22Rv1 (cell line): ENCODE data around the gene TMEM72.
A peak's percentile ranks its signal among the peaks of the same experiment; 100 is the strongest.

Experiments used
- H3K27ac ChIP-seq: fragments of 450-650 bp; 2 replicates; pipeline ENCODE4 v1.5.1; 2017
- CTCF ChIP-seq: fragments of 450-650 bp; IDR thresholded peaks from 2 replicates; pipeline ENCODE4 v1.5.1; 2017; ENCODE audit warnings: mild to moderate bottlenecking
- ZFX ChIP-seq: fragments of 450-650 bp; IDR thresholded peaks from 2 replicates; pipeline ENCODE4 v1.6.1; 2017; ENCODE audit warnings: antibody characterized with exemption, borderline replicate concordance

Gene TMEM72

GRCh38 chr10:44956226-44956625 lies 45.1 kb downstream of the TMEM72 start:
- no peak for TF ChIP-seq CTCF
- TF ChIP-seq ZFX: no peak
- H3K27ac ChIP-seq: no peak overlapping the region

- TF ChIP-seq CTCF (no peak), ZFX (no peak)
- H3K27ac ChIP-seq: no peak overlapping the region
These were observed 45.9 kb downstream of the TMEM72 start for GRCh38 chr10:44956717-44957706.

DNA sequence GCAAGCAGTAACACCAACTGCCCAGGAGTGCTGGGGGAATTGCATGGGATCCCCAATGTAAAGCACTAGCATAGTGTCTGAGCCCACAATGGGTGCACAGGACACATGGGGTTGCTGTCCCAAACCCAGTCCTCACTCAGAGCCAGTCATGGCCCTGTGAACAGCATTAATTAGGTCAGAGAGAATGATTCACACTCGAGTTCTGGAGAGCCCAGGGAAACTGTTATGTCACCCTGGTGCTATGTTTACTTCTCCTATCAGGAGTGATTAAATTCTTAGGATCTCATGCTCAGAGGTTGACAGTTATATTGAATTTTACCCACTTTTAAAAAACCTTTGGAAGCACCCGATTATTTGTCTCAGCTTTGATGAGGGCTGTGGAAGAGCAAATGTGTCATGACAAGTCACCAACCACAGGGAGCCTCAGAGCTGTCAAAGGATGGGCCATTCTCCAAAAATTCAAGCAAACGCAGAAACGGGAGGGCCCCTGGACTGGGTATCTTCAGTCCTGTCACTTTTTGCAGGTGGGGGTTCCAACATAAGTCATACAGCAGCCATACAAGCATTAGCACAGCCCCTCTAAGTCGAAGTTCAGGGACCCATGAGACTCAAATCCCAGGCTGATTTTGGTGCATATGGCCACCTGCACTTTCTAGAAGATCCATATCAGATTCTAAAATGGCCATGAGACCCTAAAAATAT lies 47.2 kb downstream of the TMEM72 start:
- TF ChIP-seq CTCF: no peak
- TF ChIP-seq ZFX: no peak
- H3K27ac ChIP-seq: no peak overlapping the region

GRCh38 chr10:44958898-44959246 lies 47.7 kb downstream of the TMEM72 start:
- TF ChIP-seq CTCF: no peak
- no peak for TF ChIP-seq ZFX
- H3K27ac ChIP-seq: peak overlapping the region; percentile 37; the same call in 1 of the 2 replicates

DNA sequence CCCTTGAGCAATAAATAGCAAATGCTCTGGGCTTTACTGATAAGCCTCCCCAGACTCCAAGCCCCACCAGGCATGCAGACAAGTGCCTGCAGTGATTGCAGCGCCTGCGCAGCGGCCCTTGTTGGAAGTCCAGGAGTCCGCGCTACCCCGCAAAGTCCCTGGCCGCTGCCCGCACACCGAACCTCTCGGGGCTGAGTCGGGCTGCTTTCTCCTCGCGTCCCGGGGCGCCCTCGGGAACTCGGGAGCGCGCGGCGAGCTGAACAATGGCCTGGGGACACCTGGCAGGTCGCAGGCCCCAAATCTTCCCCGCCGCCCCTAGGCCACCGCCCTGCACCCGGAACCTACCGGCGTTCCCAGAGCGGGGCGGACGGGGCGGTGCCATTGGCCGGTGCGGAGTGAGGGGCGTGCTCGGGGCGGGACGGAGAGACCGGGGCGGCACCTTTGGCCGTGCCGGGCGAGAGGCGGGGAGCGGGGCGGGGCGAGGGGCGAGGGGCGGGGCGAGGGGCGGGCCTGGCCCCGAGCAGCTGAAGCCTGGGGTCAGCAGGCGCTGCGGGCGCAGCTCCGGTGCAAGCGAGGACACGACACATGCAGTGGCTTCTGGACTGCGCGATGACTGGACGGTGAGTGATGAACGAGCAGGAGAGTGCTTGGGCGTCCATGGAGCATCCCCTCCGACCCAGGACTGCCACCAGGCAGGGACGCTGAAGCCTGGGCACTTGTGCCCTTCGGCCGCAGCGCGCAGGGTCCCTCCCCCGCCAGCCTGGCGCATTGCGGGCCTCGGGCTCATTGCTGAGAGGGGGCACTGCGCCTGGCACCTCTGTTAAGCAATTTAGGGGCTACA lies 48.3 kb downstream of the TMEM72 start, which contains the start of gene RASSF4:
Gene RASSF4, plus strand, starts transcription at position 556 of the 841 bp plus-strand sequence. CDS start 10,401 bp downstream, outside the sequence.
- TF ChIP-seq ZFX (no peak), CTCF (no peak)
- peak within 1 kb of the TSS; percentile 37; the same call in 1 of the 2 replicates for H3K27ac ChIP-seq

- TF ChIP-seq CTCF: no peak
- TF ChIP-seq ZFX: no peak
These were observed 48.9 kb downstream of the TMEM72 start for GRCh38 chr10:44960088-44960460.

More at GRCh38 chr10:44960088-44960460, 48.9 kb downstream of the TMEM72 start:
- H3K27ac ChIP-seq: no peak overlapping the region
